ENCODE measurements around the gene INAFM2.

GRCh38 chr15:40364251-40364650 is 40.8 kb downstream of the INAFM2 start:
- TF ChIP-seq, protein P1, sequence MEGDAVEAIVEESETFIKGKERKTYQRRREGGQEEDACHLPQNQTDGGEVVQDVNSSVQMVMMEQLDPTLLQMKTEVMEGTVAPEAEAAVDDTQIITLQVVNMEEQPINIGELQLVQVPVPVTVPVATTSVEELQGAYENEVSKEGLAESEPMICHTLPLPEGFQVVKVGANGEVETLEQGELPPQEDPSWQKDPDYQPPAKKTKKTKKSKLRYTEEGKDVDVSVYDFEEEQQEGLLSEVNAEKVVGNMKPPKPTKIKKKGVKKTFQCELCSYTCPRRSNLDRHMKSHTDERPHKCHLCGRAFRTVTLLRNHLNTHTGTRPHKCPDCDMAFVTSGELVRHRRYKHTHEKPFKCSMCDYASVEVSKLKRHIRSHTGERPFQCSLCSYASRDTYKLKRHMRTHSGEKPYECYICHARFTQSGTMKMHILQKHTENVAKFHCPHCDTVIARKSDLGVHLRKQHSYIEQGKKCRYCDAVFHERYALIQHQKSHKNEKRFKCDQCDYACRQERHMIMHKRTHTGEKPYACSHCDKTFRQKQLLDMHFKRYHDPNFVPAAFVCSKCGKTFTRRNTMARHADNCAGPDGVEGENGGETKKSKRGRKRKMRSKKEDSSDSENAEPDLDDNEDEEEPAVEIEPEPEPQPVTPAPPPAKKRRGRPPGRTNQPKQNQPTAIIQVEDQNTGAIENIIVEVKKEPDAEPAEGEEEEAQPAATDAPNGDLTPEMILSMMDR (IDR thresholded peaks at IDR 0.05 in 2 of 3, conservative IDR thresholded peaks at IDR 0.05 in 1 of 3; ENCODE audit: borderline replicate concordance in 1 of 3, insufficient read depth in 1 of 3, low read depth in 2 of 3, low read length in 2 of 3), result no peak
- no peak for TF ChIP-seq EZH2phosphoT487 (IDR thresholded peaks at IDR 0.05; ENCODE audit: borderline replicate concordance)
- no peak for TF ChIP-seq EZH2 (IDR thresholded peaks at IDR 0.05)
- TF ChIP-seq CBX3 (IDR thresholded peaks at IDR 0.05; ENCODE audit: low read depth), result no peak

All from HCT116 (cell line).